Measurements from ENCODE around the gene TM4SF5. TPM values are rescaled to one million over a fixed set of nuclear protein-coding genes. Genes with fewer than 3 reads are reported as not detected.

TM4SF5 gene
- total and polyA plus RNA-seq, 2 of the 8 experiments (the other 6 are each of a cell fraction or from before 2014, with no cell fraction given), result not detected

GRCh38 chr17:4818276-4818675 is 46.6 kb downstream of the TM4SF5 start:
- Histone ChIP-seq H4K20me1 (replicated peaks in 1 of 2; ENCODE audit: control insufficient read depth in 1 of 2, insufficient read depth in 2 of 2, low read length in 2 of 2) (peaks cover 3 to 7% of the 10 kb centered on the region in 2 experiments), H3K56ac (replicated peaks; ENCODE audit: insufficient read length, low read depth, low read length) (no peak overlapping the region), H3K9me3 (ENCODE audit: insufficient read depth in 2 of 2, low read depth in 1 of 2, low read length in 1 of 2) (no peaks in the 10 kb centered on the region; a peak in 1 of 4 replicates), H4K8ac (ENCODE audit: extremely low read depth, insufficient read depth, low read length) (no peak overlapping the region; the same call in 1 of the 2 replicates), H2BK15ac (ENCODE audit: low read length) (no peak overlapping the region), H3K18ac (ENCODE audit: extremely low read depth, low read length) (no peak overlapping the region), H2AFZ (ENCODE audit: low read length) (no peak overlapping the region), H4K5ac (ENCODE audit: insufficient read length, low read depth, low read length) (no peak overlapping the region), H2BK12ac (ENCODE audit: low read depth, low read length) (no peak overlapping the region), H3K36me3 (ENCODE audit: control insufficient read depth in 2 of 4, insufficient read depth in 4 of 4, low read length in 3 of 4) (peaks cover 6 to 10% (median 9%) of the 10 kb centered on the region in 4 experiments; a peak in 6 of 8 replicates), H2BK120ac (replicated peaks; ENCODE audit: low read depth, low read length) (no peak overlapping the region), H3K4me2 (ENCODE audit: insufficient read depth in 1 of 2, low read depth in 2 of 2, low read length in 2 of 2) (no peak overlapping the region), H3K27me3 (replicated peaks in 1 of 4; ENCODE audit: control insufficient read depth in 3 of 4, extremely low read depth in 1 of 4, insufficient read depth in 3 of 4, low read length in 3 of 4) (no peaks in the 10 kb centered on the region), H3K23me2 (ENCODE audit: low read depth, low read length) (no peaks in the 10 kb centered on the region), H2BK20ac (ENCODE audit: low read length) (no peak overlapping the region), H2BK5ac (ENCODE audit: low read depth, low read length) (no peak overlapping the region), H4K91ac (replicated peaks; ENCODE audit: insufficient read length, low read length) (no peak overlapping the region), H3K9ac (replicated peaks in 1 of 4; ENCODE audit: extremely low read depth in 1 of 4, low read depth in 3 of 4, low read length in 3 of 4) (no peak overlapping the region), H3K79me2 (ENCODE audit: control insufficient read depth in 1 of 2, insufficient read depth in 2 of 2, low read length in 2 of 2) (no peaks in the 10 kb centered on the region), H3K4me1 (replicated peaks in 1 of 4; ENCODE audit: control insufficient read depth in 3 of 4, insufficient read depth in 4 of 4, low read length in 3 of 4) (no peaks in the 10 kb centered on the region), H3K23ac (ENCODE audit: insufficient read length) (no peak overlapping the region), H3K4ac (replicated peaks; ENCODE audit: insufficient read length, low read depth, low read length) (no peak overlapping the region), H2AK5ac (ENCODE audit: low read depth, low read length) (no peak overlapping the region), H3K27ac (ENCODE audit: low read depth, low read length) (no peak overlapping the region), H3K79me1 (ENCODE audit: low read depth, low read length) (no peaks in the 10 kb centered on the region; the same call in 1 of the 2 replicates), H3K4me3 (ENCODE audit: extremely low read depth in 1 of 4, insufficient read depth in 2 of 4, low read depth in 3 of 4, low read length in 4 of 4) (no peak overlapping the region), H3K14ac (ENCODE audit: insufficient read length) (no peak overlapping the region)
- TF ChIP-seq EP300 (IDR thresholded peaks at IDR 0.05; ENCODE audit: borderline replicate concordance in 1 of 2, low read depth in 2 of 2, low read length in 2 of 2) (no peak), JUND (IDR thresholded peaks at IDR 0.05; ENCODE audit: low read length) (no peak), TBP (IDR thresholded peaks at IDR 0.05; ENCODE audit: low read depth, low read length) (no peak), BCL11A (IDR thresholded peaks at IDR 0.05; ENCODE audit: low read depth in 2 of 2, low read length in 2 of 2) (no peak), TEAD4 (IDR thresholded peaks at IDR 0.05; ENCODE audit: low read depth, low read length) (no peak)
- TF ChIP-seq, protein P1, sequence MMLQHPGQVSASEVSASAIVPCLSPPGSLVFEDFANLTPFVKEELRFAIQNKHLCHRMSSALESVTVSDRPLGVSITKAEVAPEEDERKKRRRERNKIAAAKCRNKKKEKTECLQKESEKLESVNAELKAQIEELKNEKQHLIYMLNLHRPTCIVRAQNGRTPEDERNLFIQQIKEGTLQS (IDR thresholded peaks at IDR 0.05; ENCODE audit: insufficient read depth, low read depth, low read length), result no peak
- WGBS, 2 experiments (ENCODE audit: extremely low coverage in 1 of 2, insufficient coverage in 1 of 2, insufficient read length in 1 of 2, insufficient replicate concordance in 2 of 2, low coverage in 1 of 2, low lambda C conversion rate in 2 of 2, missing lambda C conversion rate in 1 of 2), result 82% methylated on average over 8 of the region's 12 CpGs; no CpG with 5 or more reads in 1 of the 2 experiments
- DNase-seq (ENCODE audit: low read depth in 1 of 2, low spot score in 2 of 2) (no peak), FAIRE-seq (no peak)
- ChIA-PET POLR2A (ENCODE audit: partially characterized antibody) (interaction anchor here (1.3 to 1.7 kb wide), 3 partner anchors 8 to 11 kb away, joined by 3 to 15 read pairs (median 5); partner anchors contain the start of gene PLD2), CTCF (ENCODE audit: partially characterized antibody) (interaction anchor here (1.0 to 3.0 kb wide), 5 partner anchors 28 to 81 kb away, joined by 3 to 9 read pairs (median 5); partner anchors contain the start of gene C17orf107)
